ENCODE measurements around the gene CLEC9A. TPM values are rescaled to one million over a fixed set of nuclear protein-coding genes. Genes with fewer than 3 reads are reported as not detected.

Gene CLEC9A
- total RNA-seq, 2 experiments from 2014 or later, result not detected

DNA sequence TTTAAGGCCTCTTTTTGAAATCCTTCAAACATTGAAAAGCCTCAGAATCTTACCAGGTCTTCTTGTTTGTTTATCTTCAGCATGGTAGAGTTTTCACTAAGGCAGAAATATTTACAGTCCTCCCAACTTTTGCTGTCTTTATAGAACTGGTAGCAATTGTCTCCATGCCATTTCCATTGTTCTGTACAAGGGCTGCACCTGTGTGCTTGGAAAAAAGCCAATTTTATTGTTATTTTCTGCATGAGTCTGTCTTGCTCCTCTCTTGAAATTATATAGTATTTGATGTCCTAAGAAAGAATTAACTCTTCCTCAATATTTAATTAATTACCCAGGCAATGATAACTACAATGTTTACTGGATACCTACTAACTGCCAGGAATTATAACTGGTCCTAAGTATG is 45.0 kb downstream of the CLEC9A start:
- Mint-ChIP-seq H3K27me3 (peaks cover 3% of the 10 kb centered on the region), H3K4me1 (ENCODE audit: low read depth) (no peaks in the 10 kb centered on the region), H3K36me3 (ENCODE audit: low read depth) (no peaks in the 10 kb centered on the region), H3K27ac (no peak overlapping the region), H3K9me3 (no peaks in the 10 kb centered on the region), H3K4me3 (no peak overlapping the region)
- TF ChIP-seq, protein P1, sequence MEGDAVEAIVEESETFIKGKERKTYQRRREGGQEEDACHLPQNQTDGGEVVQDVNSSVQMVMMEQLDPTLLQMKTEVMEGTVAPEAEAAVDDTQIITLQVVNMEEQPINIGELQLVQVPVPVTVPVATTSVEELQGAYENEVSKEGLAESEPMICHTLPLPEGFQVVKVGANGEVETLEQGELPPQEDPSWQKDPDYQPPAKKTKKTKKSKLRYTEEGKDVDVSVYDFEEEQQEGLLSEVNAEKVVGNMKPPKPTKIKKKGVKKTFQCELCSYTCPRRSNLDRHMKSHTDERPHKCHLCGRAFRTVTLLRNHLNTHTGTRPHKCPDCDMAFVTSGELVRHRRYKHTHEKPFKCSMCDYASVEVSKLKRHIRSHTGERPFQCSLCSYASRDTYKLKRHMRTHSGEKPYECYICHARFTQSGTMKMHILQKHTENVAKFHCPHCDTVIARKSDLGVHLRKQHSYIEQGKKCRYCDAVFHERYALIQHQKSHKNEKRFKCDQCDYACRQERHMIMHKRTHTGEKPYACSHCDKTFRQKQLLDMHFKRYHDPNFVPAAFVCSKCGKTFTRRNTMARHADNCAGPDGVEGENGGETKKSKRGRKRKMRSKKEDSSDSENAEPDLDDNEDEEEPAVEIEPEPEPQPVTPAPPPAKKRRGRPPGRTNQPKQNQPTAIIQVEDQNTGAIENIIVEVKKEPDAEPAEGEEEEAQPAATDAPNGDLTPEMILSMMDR (IDR thresholded peaks at IDR 0.05), result no peak
- DNase-seq (no peak), ATAC-seq (no peak)
- intact Hi-C loops (cut with micrococcal nuclease), result no loop called here
- POLR2A ChIA-PET, result no interaction called here
- CTCF ChIA-PET, result no interaction called here

DNA sequence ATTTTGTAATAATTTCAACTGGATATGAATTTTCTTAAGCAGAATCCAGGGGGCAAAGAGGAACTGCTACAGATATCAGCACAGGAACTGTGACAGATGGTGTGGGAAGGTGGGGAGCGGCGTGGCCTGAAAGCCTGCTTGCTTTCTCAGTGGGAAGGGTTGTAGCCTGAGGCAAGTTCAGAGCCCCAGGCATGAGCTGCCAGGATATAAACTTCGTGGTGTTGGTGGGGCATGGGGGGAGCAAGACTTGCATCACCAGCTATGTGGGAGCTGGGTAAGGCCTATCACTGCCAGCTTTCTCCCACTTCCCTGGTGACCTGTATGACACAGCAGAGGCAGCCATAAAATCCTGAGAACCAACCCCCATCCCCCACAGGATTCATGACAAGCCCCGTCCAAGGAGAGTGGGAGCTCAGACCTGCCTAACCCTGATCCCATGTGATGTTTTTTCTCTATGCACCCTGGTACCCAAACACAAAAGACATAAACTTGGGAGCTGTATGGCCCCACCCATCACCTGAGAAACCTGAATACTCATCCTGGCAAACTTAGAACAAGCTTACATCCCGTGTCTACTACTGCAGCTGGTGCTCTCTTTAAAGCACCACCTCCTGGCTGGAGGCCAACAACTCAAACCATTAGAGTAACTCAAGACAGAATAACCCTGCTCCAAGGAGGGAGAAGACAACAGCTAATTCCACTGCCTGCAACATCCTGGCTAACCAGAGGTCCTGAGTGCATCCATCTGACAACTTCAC is 51.8 kb downstream of the CLEC9A start:
- H3K27ac Mint-ChIP-seq, result no peak overlapping the region
- intact Hi-C loops (cut with micrococcal nuclease), result no loop called here
- ChIA-PET POLR2A (no interaction called here), CTCF (interaction anchor here (1.0 to 1.1 kb wide), 2 partner anchors 58 to 142 kb away, joined by 3 to 4 read pairs; no protein-coding TSS in a partner anchor)
- no peak overlapping the region for H3K4me3 Mint-ChIP-seq
- no peaks in the 10 kb centered on the region for H3K4me1 Mint-ChIP-seq (ENCODE audit: low read depth)
- ATAC-seq (no peak), DNase-seq (no peak)
- H3K9me3 Mint-ChIP-seq, result peaks cover 11% of the 10 kb centered on the region
- peaks cover 5% of the 10 kb centered on the region for H3K36me3 Mint-ChIP-seq (ENCODE audit: low read depth)
- TF ChIP-seq, protein P1 (IDR thresholded peaks at IDR 0.05), result no peak
- H3K27me3 Mint-ChIP-seq, result peaks cover 4% of the 10 kb centered on the region

DNA sequence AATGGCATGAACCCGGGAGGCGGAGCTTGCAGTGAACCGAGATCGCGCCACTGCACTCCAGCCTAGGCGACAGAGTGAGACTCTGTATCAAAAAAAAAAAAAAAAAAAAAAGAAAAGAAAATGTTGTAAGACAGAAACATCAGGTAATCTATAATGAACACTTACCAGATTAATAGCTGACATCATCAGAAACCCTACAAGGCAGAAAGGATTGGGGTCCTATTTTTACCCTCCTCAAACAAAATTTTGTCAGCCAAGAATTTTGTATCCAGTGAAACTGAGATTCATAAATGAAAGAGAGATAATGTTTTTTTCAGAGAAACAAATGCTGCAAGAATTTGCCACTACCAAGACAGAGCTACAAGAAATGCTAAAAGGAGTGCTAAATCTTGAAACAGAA is 54.3 kb downstream of the CLEC9A start:
- TF ChIP-seq, protein P1 (IDR thresholded peaks at IDR 0.05), result no peak
- H3K27me3 Mint-ChIP-seq, result peaks cover 4% of the 10 kb centered on the region
- intact Hi-C loops (cut with micrococcal nuclease), result no loop called here
- peaks cover 11% of the 10 kb centered on the region for H3K9me3 Mint-ChIP-seq
- CTCF ChIA-PET, result no interaction called here
- no peak for DNase-seq
- POLR2A ChIA-PET, result interaction anchor here (1.0 kb wide), 1 partner anchor 12 kb away, joined by 5 read pairs; no protein-coding TSS in a partner anchor
- H3K4me3 Mint-ChIP-seq, result no peak overlapping the region
- no peak overlapping the region for H3K27ac Mint-ChIP-seq
- no peaks in the 10 kb centered on the region for H3K4me1 Mint-ChIP-seq (ENCODE audit: low read depth)
- peaks cover 5% of the 10 kb centered on the region for H3K36me3 Mint-ChIP-seq (ENCODE audit: low read depth)
- no peak for ATAC-seq

- peaks cover 3% of the 10 kb centered on the region for H3K4me1 Mint-ChIP-seq (ENCODE audit: low read depth)
- intact Hi-C loops (cut with micrococcal nuclease), result no loop called here
- peaks cover 11% of the 10 kb centered on the region for H3K9me3 Mint-ChIP-seq
- no peak overlapping the region for H3K4me3 Mint-ChIP-seq
- no peak overlapping the region for H3K27ac Mint-ChIP-seq
- DNase-seq, result no peak
- ChIA-PET POLR2A (no interaction called here), CTCF (no interaction called here)
- TF ChIP-seq, protein P1 (IDR thresholded peaks at IDR 0.05), result no peak
- peaks cover 6% of the 10 kb centered on the region for H3K27me3 Mint-ChIP-seq
- H3K36me3 Mint-ChIP-seq (ENCODE audit: low read depth), result peaks cover 5% of the 10 kb centered on the region
- ATAC-seq, result no peak
These were observed 55.9 kb downstream of the CLEC9A start for GRCh38 chr12:10086387-10086786.

- Mint-ChIP-seq H3K4me1 (ENCODE audit: low read depth) (peaks cover 3% of the 10 kb centered on the region), H3K4me3 (no peak overlapping the region), H3K9me3 (peaks cover 11% of the 10 kb centered on the region), H3K36me3 (ENCODE audit: low read depth) (peaks cover 5% of the 10 kb centered on the region), H3K27me3 (peaks cover 6% of the 10 kb centered on the region), H3K27ac (no peak overlapping the region)
- intact Hi-C loops (cut with micrococcal nuclease), result no loop called here
- no peak for ATAC-seq
- TF ChIP-seq, protein P1 (IDR thresholded peaks at IDR 0.05), result no peak
- CTCF ChIA-PET, result no interaction called here
- no peak for DNase-seq
- POLR2A ChIA-PET, result no interaction called here
These were observed 57.5 kb downstream of the CLEC9A start for GRCh38 chr12:10088031-10088430.
